Left forelimb (tissue), 1 donor: ENCODE data around the gene SGCA.
A peak's percentile ranks its signal among the peaks of the same experiment; 100 is the strongest.

ENCODE experiments used
- DNase-seq: peaks from one replicate; pipeline ENCODE4 v3.0.0-alpha.2; 2018; ENCODE audit warnings: low spot score

SGCA gene

DNA sequence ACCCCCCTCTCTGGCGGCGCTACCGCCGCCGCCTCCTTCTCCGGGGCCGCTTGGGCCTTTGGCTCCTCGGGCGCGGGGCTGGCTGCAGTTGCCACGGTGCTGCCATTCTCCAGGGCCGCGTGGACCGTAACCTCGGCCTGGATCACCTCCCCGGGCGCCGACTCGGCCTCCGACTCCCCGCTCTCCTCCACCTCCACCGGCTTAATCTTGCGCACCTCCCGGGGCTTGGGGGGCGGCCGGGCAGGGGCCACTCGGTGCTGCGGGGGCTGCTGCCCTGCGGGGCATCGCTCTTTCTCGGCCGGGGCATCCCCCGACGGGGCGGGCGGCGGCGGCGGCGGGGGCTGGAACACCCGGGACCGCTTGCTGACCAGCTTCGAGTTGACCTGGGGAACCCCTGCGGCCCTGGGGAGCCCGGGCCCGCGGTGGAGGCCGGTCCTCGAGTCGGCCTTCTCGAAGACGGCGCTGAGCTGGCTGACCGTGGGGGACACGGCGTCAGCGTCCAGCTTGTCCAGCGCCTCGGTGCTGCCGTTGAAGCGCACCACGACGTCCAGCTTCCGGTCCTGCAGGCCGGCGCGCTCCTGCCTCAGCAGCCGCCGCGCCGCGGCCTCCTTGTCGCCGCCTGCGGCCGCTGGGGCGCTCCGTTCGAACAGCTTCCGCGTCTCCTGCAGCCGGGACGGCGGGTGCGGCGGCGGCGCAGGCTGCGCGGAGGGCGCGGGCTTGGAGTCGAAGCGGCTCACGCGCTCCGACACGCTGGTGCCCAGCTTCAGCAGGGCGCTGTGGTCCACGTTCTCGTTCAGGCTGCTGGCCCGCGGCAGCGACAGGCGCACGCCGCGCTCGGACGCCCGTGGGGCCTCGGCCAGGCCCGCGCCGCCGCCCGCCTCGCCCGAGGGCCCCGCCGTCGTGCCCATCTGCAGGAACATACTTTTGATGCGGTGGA, 16.1 kb upstream of the SGCA start:
- no peak for DNase-seq

DNA sequence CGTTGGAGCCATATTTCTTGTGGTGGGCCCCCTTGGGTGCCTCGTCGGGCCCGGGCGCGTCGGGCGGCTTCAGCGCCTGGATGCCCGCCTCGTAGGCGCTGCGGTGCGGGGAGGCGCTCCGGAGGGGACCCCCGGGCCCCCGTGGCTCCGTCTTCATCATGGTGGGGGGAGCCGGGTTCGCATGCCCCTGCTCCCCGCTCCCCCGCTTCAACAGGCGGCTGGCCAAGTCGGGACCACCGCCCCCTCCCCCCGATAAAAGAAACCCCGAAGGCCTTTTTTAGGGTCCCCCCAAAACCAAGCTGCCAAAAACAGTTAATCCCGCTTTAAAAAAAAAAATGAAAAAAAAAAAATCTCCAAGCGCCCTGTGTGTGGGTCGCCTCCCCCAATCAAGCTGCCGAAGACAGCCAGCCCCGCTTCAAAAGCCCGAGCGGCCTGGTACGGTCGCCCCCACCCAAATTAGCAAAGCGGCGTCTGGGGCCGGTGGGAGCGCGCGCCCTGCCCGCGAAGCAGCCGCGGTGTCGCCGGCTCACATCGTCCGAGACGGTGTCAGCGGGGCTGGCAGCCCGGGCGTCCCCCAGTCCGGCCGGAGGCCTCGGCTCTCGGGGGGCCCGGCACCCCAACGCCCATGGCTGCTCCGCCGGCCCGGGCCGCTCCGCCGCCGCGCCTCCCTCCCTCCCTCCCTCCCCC, 15.3 kb upstream of the SGCA start, which contains the start of gene PPP1R9B:
PPP1R9B (minus strand) TSS at position 324 of the 687 bp plus-strand sequence; CDS start at position 160, 164 bp downstream.
- DNase-seq: no peak

DNA sequence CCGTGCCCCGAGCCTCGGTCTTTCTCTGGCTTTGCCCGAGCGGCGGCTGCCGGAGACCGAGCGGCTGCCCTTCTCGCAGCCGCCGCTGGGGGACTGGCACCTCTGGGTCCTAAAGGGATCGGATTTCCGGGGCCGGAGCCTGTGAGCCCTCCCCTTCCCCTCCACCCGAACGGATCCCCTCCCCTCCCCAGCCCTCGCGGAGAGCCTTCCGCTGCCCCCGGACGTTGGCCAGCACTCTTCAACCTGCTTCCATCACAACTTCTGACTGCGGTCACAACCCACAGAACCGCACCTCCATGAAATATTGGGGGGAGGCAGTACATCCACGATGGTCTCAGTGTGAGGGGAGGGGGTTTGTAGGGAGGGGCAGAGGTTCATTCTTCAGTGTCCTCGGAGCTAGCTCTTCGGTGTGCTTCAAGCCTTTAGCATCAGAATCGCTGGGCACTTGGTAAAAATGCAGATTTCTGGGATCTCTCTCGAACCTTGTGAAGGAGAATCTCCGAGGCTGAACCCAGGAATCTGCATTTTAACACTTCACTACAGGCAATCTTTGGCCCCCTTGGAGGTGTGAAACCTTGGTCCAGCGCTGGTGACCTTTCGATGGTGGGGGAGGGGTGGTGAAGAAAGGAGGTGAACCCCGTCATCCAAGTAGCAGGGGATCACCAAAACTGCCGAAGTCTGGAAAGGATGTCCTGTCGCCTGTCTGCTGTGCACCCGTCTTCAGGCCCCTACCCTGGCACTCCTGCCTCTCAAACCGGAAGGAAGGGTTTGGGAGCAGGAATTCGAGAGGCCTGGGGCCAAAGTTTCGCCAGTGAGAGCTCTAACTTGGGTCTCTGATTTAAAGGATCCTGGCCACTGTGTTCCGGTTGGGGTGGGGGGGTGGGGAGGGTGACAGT, 14.5 kb upstream of the SGCA start:
- peak; percentile 92 for DNase-seq

DNA sequence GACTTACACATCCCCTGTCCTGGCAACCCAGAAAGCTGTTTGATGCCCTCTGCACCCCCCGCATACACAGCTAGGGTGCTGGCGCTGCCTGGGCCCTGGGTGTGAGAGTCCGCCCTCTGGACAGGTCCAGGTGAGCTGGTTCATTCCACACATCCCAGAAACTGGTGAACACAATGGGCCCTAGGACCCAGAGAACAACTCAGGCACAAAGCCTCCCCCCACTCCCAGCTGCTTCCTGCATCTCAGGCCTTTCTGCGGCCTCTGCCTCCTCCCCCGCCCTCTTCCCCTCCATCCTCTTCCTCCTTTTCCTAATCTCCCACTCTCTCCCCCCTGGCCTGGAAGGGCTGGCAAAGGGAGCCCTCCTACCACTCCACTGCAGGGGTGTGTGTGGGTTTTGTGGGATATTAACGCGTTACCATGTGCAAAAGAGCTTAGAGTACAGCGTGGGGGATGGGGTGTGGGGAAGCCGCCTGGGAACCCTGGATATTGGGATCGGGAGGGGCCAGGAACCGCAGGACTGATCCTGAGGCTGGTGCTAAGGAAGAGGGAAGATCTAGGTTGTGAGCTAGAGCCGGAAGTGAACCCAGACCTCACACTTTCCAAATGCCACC, 13.8 kb upstream of the SGCA start:
- peak; percentile 90 for DNase-seq

DNA sequence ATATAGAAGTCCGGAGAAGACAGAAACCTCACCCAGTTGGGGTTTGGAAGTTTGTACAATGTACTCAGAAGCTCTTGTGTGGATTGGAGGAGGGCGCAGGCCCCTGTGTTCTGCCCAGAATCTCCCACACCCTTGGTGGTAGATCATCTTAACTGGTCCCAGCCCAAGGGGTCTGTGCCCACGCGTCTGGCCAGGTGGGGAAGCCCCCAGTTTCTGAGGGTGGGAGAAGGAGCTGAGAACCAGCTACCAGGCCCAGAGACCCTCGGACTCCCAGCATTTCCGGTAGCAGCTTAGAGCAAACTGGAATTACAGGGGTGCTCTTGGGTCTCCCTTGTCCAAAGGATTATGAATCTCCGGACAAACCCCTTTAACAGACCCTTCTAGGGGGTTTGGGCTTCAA, 13.1 kb upstream of the SGCA start:
- no peak for DNase-seq

DNA sequence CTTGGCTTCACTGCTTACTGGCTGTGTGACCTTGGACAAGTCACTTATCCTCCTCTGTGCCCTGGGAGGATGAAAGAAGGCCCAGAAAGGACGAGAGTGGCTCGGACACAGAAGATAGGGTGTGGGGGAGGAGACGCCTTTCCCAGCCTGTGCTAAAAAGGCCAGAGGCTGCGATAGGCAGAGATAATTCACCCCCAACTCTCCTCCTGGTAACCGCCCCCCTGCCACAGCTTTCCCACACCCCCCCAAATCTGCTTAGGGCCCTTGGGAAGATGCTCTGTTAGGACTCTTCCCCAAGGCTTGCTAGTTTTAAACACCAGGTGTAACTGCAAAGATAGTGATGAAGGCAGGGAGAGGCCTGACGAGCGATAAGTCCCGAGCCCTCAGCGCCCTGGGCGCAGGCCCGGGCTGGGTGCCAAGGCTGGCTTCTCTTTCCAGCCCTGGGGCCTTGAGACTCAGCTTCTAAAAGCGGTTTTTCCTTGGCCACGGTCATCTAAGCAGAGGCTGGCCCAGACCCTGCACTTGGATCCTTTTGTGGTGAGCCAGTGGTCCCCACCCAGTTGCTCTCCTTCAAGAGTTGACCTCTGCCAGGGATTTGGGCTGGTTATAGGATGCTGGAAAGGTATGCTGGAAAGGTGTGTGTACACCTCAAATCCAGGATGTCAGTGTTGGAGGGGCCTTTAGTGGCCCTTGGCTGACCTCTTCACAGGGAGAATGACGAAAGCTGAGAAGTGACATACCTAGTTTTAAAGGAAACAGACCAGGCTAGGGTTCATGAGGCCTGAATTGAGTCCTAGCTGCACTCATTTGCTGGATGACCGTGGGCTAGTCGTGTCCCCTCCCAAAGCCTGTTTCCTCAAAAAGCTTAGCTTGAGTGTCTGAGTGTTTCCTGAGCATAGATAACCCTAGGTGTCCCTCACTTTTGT, 11.9 kb upstream of the SGCA start:
- no peak for DNase-seq

DNA sequence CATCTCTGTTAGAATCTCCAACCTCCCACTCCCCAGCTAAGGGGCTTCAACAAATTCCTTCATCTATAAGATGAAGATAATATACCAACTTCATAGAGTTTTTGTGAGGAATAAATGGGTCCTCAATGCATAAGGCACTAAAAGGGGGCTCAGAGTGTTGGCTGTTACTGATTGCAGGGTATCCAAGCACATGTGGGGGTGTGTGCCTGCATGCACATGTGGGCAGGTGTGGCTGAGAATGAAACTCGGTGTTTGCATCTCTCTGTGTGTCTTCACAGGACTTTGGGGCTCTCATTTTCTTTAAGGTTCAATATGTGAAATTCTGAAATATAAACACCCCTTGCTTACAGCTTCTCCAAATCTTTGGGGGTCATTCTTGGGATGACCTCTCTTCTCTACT, 11.2 kb upstream of the SGCA start:
- DNase-seq: no peak

DNA sequence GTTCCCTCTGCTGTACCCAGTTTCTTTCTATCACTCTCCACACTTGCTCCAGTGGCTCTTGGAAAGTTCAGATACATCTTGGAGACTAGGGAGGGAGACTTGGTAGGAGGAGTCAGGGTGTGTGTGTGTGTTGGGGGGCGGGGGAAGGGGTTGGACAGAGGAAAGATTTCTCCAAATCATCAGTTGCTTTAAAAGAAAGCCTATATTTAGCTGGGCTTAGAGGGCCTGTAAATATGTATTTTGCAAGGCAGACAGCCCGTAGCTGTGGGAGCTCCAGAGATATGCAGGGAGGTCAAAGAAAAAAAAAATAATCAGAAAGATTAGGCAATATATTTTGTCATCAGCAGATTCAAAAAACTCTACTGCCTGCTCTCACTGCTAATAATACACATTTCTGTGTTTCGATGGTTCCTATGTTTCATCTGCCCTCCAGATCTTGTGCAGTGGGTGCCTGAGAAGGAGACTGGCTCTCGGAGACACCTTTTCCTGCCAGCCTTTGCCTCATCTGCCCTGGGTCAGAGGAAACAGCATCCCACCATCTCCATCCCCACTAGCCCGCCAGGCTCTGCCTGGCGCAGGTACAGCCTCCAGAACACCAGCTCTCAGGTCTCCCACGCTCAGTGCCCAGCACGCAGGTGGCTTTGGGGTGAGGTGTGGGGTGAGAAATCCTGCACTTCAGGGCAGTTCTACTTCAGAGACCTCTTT, 10.5 kb upstream of the SGCA start:
- no peak for DNase-seq

DNA sequence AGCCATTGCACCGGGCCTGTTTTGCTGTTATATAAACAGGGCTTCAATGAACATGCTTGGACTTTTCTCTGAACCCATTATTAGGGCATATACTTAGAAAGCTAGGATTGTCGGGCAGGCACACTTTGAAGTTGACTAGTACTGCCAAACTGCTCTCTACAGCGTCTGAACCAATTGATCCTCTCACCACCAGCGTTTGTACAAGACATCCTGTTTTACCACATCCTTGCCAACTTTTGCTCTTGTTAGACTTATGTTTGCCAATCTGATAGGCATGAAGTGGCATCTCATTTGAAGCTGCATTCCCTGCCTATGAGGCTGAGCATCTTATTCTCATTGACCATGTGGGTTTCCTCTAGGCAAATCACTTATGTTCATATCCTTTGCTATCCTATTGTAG, 7.9 kb upstream of the SGCA start:
- DNase-seq: no peak

DNA sequence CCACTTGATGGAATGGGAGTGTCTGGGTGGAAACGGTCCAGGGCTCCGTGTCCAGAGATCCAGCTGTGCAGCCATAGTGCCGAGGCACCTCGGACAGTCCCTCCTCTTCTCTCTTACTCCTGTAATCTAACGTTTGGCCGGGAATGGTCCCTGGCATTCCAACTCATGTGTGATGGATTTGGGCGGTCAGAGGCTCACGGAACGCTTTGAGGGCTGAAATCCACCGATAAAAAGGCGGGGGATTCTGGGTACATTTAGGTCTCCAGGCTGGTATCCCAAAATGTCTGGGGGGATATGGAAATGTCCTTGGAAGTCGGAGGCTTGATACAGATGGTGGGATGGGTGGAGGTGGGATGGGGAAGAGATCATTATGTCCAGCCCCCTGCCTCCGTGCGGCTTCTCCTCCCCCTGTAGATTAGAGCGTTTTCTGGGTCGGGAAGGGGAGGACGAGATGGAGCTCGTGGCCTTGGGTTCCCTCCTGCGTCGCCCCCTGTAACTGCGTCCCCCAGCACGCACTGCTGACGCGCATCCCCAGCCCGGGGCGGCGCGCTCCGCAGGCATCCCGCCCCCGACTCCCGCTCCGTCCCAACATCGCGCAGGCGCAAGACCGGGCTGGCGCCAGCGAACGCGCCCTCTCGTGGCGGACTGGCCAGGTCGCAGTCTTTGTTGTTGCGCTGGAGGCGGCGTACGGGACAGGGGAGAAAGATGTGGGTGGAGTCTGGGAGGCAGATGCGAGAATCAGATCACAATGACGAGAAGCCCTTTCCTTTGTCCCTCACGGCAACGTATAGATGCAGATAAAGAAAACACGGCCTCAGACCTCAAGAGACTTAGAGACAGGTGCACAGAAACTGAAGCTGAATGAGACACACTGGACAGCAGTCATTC, 4.5 kb upstream of the SGCA start:
- peak; percentile 98 for DNase-seq

DNA sequence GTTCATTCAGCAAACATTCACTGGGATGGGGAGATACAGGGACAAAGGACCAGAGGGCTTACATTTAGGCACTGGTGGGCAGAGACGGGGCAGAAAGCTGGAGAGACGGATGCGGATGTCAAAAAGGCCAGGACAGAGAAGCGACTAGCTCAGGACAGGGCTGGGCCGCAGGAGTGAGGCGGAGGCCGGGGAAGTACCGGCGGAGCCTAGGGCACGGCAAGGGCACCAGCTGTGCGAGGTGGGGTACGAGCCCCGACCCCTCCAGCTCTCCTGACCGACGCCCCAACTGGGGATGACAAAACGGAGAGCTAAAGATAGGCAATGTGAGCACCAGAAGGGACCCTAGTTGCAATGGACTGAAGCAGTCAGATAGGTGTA, 3.9 kb upstream of the SGCA start:
- DNase-seq: no peak

DNA sequence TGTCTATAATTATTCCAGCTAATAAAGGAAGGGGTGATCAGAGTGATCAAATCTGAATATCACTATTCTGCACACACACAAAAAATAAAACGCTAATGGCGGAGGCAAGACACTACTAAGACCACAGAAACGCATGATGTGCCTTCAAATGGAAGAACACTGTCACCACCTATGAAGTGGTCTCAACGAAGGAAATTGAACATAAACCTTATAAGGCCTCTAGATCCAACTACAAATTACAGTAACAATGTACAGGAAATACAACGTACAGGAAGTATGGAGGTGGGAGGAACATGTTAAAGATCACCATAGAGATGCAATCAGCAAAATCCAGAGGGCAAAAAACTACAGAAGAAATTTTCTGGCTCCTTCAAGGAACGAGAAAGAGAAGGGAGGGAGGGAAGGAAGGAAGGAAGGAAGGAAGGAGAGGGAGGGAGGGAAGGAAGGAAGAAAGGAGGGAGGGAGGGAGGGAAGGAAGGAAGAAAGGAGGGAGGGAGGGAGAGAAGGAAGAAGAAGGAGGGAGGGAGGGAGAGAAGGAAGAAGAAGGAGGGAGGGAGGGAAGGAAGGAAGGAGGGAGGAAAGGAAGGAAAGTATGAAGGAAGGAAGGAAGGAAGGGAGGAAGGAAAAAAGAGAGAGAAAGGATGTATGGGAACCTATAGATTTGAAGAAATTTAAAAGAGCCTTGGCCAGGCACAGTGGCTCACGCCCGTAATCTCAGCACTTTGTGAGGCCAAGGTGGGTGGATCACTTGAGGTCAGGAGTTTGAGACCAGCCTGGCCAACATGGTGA, 3.1 kb upstream of the SGCA start:
- no peak for DNase-seq

DNA sequence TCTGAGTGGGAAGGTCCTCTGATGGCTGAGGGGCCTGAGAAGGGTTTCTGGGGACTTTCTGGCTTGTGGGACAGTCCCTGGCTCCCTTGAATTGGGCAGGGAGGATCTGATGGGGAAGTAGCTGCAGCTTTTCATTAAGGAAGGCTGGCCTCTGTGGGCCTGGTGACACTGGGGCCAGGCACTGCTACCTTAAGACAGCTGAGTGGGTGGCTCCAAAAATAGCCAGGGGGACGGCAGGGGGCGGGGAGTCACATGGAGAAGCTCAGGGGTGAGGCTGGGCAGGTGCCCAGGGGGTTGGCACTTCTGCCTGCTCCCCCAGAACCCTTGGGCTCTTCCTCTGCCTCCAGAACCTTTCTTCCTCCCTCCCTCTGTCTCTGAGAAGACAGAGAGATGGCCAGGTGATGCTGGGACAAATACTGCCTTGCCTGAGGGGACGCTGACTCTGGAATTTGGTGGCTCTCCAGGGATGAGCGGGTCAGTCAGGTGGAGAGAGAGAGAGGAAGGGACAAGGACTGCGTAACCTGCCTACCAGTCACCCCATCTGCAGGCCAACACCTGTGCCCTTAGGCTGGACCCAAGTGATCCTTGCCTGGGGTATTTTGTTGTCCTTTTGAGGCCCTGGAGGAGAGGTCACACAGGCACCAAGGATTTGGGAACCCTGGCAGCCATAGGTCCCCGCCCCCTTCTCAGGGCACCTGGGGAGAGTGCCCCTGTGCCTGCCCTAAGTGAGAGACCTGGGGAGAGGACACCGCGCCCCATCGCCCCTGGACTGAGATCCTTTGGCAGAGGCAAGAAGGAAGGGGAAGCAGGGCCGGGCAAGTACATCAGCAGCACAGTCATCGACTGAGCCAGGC, 1.7 kb upstream of the SGCA start:
- DNase-seq: no peak

DNA sequence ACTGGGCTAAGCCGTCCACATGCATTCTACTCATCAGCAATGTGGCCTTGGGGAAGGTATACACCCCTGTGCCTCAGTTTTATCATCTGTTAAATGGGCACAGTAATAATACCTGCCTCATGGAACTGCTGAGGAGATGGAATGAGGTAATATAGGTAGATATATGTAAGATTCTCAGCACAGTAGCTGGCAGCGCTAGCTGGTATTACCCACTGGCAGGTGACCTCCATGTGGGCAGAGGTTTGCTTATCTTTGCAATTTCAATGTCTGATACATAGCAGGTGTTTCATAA, 1.2 kb upstream of the SGCA start:
- no peak for DNase-seq

DNA sequence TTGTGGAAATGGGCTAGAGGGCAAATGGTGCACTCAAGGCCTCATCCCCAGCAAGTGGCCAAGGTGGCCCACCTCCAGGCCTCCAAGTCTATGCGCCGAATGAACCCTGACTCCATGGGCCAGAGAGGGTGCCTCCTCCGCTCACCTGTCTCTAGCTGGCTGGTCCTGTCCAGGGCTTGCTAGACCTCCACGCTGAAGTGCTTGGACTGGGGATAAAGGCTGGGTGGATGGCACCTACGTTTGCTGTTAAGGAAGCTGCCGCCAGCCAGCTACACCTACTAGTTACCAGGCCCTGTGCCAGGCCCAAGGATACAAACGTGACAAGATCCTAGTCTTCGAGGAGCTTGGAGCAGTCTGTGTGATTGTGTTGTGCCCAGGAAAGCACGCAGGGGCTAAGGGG, 739 bp upstream of the SGCA start:
- no peak for DNase-seq

DNA sequence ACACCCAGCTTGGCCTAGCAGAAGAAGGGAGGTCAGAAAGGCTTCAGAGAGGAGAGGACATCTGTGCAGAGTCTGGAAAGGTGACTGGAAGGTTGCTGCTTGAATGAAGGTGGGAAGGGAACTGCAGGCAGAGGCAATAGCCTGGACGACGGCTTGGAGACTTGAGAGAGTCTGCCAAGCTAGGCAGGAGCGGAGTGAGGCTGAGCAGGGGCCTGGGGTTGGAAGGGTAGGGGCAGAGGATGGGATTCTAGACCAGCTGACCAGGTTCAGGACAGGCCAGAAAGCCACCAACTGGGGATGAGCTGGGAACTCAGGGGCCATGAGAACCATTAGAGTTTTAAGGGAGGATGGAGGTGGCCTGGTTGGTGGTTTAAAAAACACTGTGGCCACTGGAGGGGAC, 339 bp upstream of the SGCA start:
- DNase-seq: no peak

DNA sequence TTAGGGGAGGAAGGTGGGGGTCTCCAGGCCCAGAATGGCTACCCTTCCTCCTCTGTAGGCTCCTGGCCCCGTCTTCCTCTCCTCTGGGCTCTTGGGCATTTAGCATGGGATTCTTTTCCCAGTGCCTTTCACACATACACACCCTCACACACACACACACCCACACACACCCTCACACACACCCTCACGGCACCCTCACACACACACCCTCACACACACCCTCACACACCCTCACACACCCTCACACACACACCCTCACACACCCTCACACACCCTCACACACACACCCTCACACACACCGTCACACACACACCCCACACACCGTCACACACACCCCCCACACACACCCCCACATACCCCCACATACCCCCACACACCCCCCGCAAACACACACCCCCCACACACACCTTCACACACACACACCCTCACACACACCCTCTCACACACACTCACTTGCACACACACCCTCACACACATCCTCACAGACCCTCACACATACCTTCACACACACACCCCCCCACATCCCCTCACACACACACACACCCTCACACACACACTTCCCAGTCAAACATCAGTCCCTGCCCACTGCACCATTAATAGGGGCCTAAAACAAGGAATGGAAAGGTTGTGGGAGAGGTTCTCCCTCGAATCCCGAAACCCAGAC, 845 bp downstream of the SGCA start:
- DNase-seq: no peak
